ENCODE results near the gene ZNF254. TPM values are rescaled to one million over a fixed set of nuclear protein-coding genes. Genes with fewer than 3 reads are reported as not detected.

Gene ZNF254
- total RNA-seq, 1 experiment from 2014 or later: 35.1 TPM

Other genes with a start within 250 kb of the ZNF254 start
- 6.0 and 19.3 TPM in 2 replicates for gene ZNF726, start 172.3 kb upstream of the ZNF254 start, total RNA-seq (2014; rRNA removed; shearing (Covaris generic); ENCODE audit: low replicate concordance)